HepG2 (cell line): ENCODE results near the gene NUP85. TPM values are rescaled to one million over a fixed set of nuclear protein-coding genes. Genes with fewer than 3 reads are reported as not detected.
A peak's percentile ranks its signal among the peaks of the same experiment; 100 is the strongest.

Source experiments
- CTCF ChIP-seq: sonication (generic); formaldehyde crosslinking; IDR thresholded peaks from 2 replicates; pipeline ENCODE4 v1.5.0; 2020; ENCODE audit warnings: mild to moderate bottlenecking, missing genetic modification reagents, moderate library complexity
- DRAP1 ChIP-seq: IDR thresholded peaks from 2 replicates; pipeline ENCODE4 v1.6.1; 2016; ENCODE audit warnings: missing genetic modification reagents, missing compliant biosample characterization
- HCFC1 ChIP-seq: fragments of 150-350 bp; IDR thresholded peaks from 2 replicates; pipeline ENCODE4 v1.6.1; 2014; ENCODE audit warnings: low read depth, low read length
- HHEX ChIP-seq: IDR thresholded peaks from 2 replicates; pipeline ENCODE4 v1.6.1; 2016; ENCODE audit warnings: control low read depth
- HIVEP1 ChIP-seq: sonication (generic); formaldehyde crosslinking; IDR thresholded peaks from 2 replicates; pipeline ENCODE4 v1.4.0; 2020; ENCODE audit warnings: mild to moderate bottlenecking, missing genetic modification reagents
- KDM6A ChIP-seq: IDR thresholded peaks from 2 replicates; pipeline ENCODE4 v1.6.1; 2016; ENCODE audit warnings: low read depth
- PLRG1 ChIP-seq: fragments of 450-650 bp; conservative IDR thresholded peaks from 2 replicates; pipeline ENCODE4 v1.6.1; 2016
- RFX3 ChIP-seq: IDR thresholded peaks from 2 replicates; pipeline ENCODE4 v1.6.1; 2016; ENCODE audit warnings: missing biosample characterization, missing genetic modification reagents
- SP2 ChIP-seq: sonication (generic); formaldehyde crosslinking; IDR thresholded peaks from 2 replicates; pipeline ENCODE4 v1.5.1; 2020; ENCODE audit warnings: mild to moderate bottlenecking, missing genetic modification reagents
- THYN1 ChIP-seq: sonication (generic); formaldehyde crosslinking; IDR thresholded peaks from 2 replicates; pipeline ENCODE4 v1.8.1; 2023; ENCODE audit warnings: low read depth, mild to moderate bottlenecking, moderate library complexity, missing genetic modification reagents, borderline replicate concordance
- ZBTB37 ChIP-seq: sonication (generic); formaldehyde crosslinking; IDR thresholded peaks from 2 replicates; pipeline ENCODE4 v1.4.0; 2020; ENCODE audit warnings: mild to moderate bottlenecking, missing genetic modification reagents
- ZBTB44 ChIP-seq: sonication (generic); formaldehyde crosslinking; IDR thresholded peaks from 2 replicates; pipeline ENCODE4 v1.4.0; 2020; ENCODE audit warnings: missing genetic modification reagents
- ZMYM4 ChIP-seq: sonication (generic); formaldehyde crosslinking; IDR thresholded peaks from 2 replicates; pipeline ENCODE4 v1.8.1; 2023; ENCODE audit warnings: mild to moderate bottlenecking, missing genetic modification reagents
- ZNF333 ChIP-seq: sonication (generic); formaldehyde crosslinking; IDR thresholded peaks from 2 replicates; pipeline ENCODE4 v1.4.0; 2020; ENCODE audit warnings: mild to moderate bottlenecking, missing genetic modification reagents, borderline replicate concordance
- ZNF33A ChIP-seq: sonication (generic); formaldehyde crosslinking; IDR thresholded peaks from 2 replicates; pipeline ENCODE4 v1.5.1; 2020; ENCODE audit warnings: missing genetic modification reagents, mild to moderate bottlenecking, moderate library complexity, borderline replicate concordance
- ZNF580 ChIP-seq: IDR thresholded peaks from 2 replicates; pipeline ENCODE4 v1.6.1; 2016; ENCODE audit warnings: low read depth, borderline replicate concordance
- ZNF609 ChIP-seq: sonication (generic); formaldehyde crosslinking; IDR thresholded peaks from 2 replicates; pipeline ENCODE4 v1.4.0; 2020; ENCODE audit warnings: mild to moderate bottlenecking, missing genetic modification reagents, borderline replicate concordance
- ZNF75D ChIP-seq: sonication (generic); formaldehyde crosslinking; IDR thresholded peaks from 2 replicates; pipeline ENCODE4 v1.8.1; 2023; ENCODE audit warnings: missing genetic modification reagents, mild to moderate bottlenecking, borderline replicate concordance
- ZNF776 ChIP-seq: sonication (generic); formaldehyde crosslinking; IDR thresholded peaks from 2 replicates; pipeline ENCODE4 v1.4.0; 2020; ENCODE audit warnings: mild to moderate bottlenecking, missing genetic modification reagents
- polyA plus RNA-seq, 8 experiments: library from polyadenylated mRNA; depleted of rRNA in 3 of 8; stranded (reverse) in 7 of 8; unstranded in 1 of 8; fragments of >200 nt; fragmentation: Illumina TruSeq in 4 of 8; extraction: Trizol in 4 of 8; gene quantifications; 2 replicates each; pipeline versions ENCODE4 v1.2.1 to v1.2.3, GENCODE V29; 2011 to 2016; ENCODE audit warnings: low read depth in 4 of 8, missing spikeins in 1 of 8, mixed read lengths in 1 of 8; ENCODE audit not compliant: insufficient read depth in 1 of 8
- total RNA-seq, 5 experiments: library from RNA; depleted of rRNA; stranded (reverse); fragments of >200 nt; fragmentation: Illumina TruSeq; extraction: Trizol; gene quantifications; 2 replicates each; pipeline ENCODE4 v1.2.3, GENCODE V29; 2016; ENCODE audit warnings: low read depth in 1 of 5

NUP85 gene
- total and polyA plus RNA-seq, 2 of the 13 experiments (the other 11 are each of a cell fraction or from before 2014, with no cell fraction given): 89.1 to 124 TPM

- TF ChIP-seq CTCF (CRISPR knock-in tag): peak; percentile 81
- TF ChIP-seq THYN1 (CRISPR knock-in tag): no peak
- peak; percentile 76; the same call in 1 of the 2 replicates for TF ChIP-seq ZNF776
- TF ChIP-seq SP2 (CRISPR knock-in tag): no peak
- no peak for TF ChIP-seq ZNF75D (CRISPR knock-in tag)
- no peak for TF ChIP-seq PLRG1
- TF ChIP-seq ZBTB44 (CRISPR knock-in tag): no peak
- TF ChIP-seq ZMYM4 (CRISPR knock-in tag): 0 out of 2 replicates have a peak, but pooled peaks have one; percentile 33
- TF ChIP-seq HIVEP1 (CRISPR knock-in tag): peak; percentile 66; the same call in 1 of the 2 replicates
- TF ChIP-seq ZNF333 (CRISPR knock-in tag): 0 out of 2 replicates have a peak, but pooled peaks have one; percentile 64
- TF ChIP-seq ZBTB37 (CRISPR knock-in tag): no peak
- TF ChIP-seq DRAP1 (CRISPR knock-in tag): no peak
- no peak for TF ChIP-seq KDM6A (CRISPR knock-in tag)
- no peak for TF ChIP-seq RFX3 (CRISPR knock-in tag)
- TF ChIP-seq ZNF609 (CRISPR knock-in tag): no peak
- TF ChIP-seq HCFC1: no peak
- TF ChIP-seq HHEX (CRISPR knock-in tag): no peak
- peak; percentile 39; the same call in 1 of the 2 replicates for TF ChIP-seq ZNF580
- no peak for TF ChIP-seq ZNF33A (CRISPR knock-in tag)
Measured at GRCh38 chr17:75240394-75241142, 35.1 kb downstream of the NUP85 start (continued).
